ENCODE data around the gene TOLLIP. TPM values are rescaled to one million over a fixed set of nuclear protein-coding genes. Genes with fewer than 3 reads are reported as not detected.
A peak's percentile ranks its signal among the peaks of the same experiment; 100 is the strongest.

Gene TOLLIP
- total and polyA plus RNA-seq, 9 of the 15 experiments (the other 6 are each of a cell fraction or from before 2014, with no cell fraction given): 0.23 to 22.8 (median 7.1) TPM

- no peak overlapping the region for H3K4me2 ChIP-seq (ENCODE audit: insufficient read depth, low read length)
- no peaks in the 10 kb centered on the region for H3K9me3 ChIP-seq (replicated peaks; ENCODE audit: control insufficient read depth, insufficient read depth, low read depth, low read length)
- no peak overlapping the region for H2AFZ ChIP-seq (ENCODE audit: low read depth, low read length)
- peaks cover 0 to 50% of the 10 kb centered on the region in 2 experiments; a peak in 2 of 5 replicates for H3K4me1 ChIP-seq (replicated peaks in 1 of 2; ENCODE audit: control insufficient read depth in 2 of 2, insufficient read depth in 2 of 2, low read length in 2 of 2)
- TF ChIP-seq, protein P1, sequence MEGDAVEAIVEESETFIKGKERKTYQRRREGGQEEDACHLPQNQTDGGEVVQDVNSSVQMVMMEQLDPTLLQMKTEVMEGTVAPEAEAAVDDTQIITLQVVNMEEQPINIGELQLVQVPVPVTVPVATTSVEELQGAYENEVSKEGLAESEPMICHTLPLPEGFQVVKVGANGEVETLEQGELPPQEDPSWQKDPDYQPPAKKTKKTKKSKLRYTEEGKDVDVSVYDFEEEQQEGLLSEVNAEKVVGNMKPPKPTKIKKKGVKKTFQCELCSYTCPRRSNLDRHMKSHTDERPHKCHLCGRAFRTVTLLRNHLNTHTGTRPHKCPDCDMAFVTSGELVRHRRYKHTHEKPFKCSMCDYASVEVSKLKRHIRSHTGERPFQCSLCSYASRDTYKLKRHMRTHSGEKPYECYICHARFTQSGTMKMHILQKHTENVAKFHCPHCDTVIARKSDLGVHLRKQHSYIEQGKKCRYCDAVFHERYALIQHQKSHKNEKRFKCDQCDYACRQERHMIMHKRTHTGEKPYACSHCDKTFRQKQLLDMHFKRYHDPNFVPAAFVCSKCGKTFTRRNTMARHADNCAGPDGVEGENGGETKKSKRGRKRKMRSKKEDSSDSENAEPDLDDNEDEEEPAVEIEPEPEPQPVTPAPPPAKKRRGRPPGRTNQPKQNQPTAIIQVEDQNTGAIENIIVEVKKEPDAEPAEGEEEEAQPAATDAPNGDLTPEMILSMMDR (IDR thresholded peaks at IDR 0.05 in 2 of 3, conservative IDR thresholded peaks at IDR 0.05 in 1 of 3; ENCODE audit: insufficient read depth in 2 of 3, low read depth in 1 of 3, low read length in 3 of 3): 0 out of 6 replicates have a peak, but pooled peaks of 1 of the 3 experiments have one; percentile 8
- TF ChIP-seq, protein P2, sequence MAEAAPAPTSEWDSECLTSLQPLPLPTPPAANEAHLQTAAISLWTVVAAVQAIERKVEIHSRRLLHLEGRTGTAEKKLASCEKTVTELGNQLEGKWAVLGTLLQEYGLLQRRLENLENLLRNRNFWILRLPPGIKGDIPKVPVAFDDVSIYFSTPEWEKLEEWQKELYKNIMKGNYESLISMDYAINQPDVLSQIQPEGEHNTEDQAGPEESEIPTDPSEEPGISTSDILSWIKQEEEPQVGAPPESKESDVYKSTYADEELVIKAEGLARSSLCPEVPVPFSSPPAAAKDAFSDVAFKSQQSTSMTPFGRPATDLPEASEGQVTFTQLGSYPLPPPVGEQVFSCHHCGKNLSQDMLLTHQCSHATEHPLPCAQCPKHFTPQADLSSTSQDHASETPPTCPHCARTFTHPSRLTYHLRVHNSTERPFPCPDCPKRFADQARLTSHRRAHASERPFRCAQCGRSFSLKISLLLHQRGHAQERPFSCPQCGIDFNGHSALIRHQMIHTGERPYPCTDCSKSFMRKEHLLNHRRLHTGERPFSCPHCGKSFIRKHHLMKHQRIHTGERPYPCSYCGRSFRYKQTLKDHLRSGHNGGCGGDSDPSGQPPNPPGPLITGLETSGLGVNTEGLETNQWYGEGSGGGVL (CRISPR knock-in tag; IDR thresholded peaks at IDR 0.05): no peak
- FAIRE-seq (no peak), DNase-seq (ENCODE audit: extremely low read depth in 1 of 4, low spot score in 3 of 4) (no peak), ATAC-seq (no peak)
- no peak overlapping the region; a peak in 1 of 4 replicates for H3K9ac ChIP-seq (ENCODE audit: insufficient read depth in 1 of 2, low read depth in 2 of 2, low read length in 2 of 2)
- peaks cover 2% of the 10 kb centered on the region for H3K9me1 ChIP-seq (ENCODE audit: control insufficient read depth, insufficient read depth, low read length)
- H4K20me1 ChIP-seq (replicated peaks; ENCODE audit: control insufficient read depth, insufficient read depth, low read length): 0 out of 2 replicates have a peak, but pooled peaks cover 9% of the 10 kb centered on the region
- no TSS peak for BruUV-seq (replicated peaks)
- POLR2A ChIA-PET: interaction anchor here (0.6 kb wide), 1 partner anchor 20 kb away, joined by 3 read pairs; no protein-coding TSS in a partner anchor
- intact Hi-C loops (cut with micrococcal nuclease): no loop called here
- in situ Hi-C loops (cut with MboI): no loop called here
- no peaks in the 10 kb centered on the region for H3K79me2 ChIP-seq (ENCODE audit: control insufficient read depth, insufficient read depth, low read length)
- CTCF ChIA-PET (ENCODE audit: low intra/inter-chr PET ratio): no interaction called here
- peaks cover 0 to 62% of the 10 kb centered on the region in 2 experiments; a peak in 2 of 5 replicates for H3K27me3 ChIP-seq (ENCODE audit: control insufficient read depth in 2 of 2, insufficient read depth in 2 of 2, low read length in 2 of 2)
- no peak overlapping the region for H3K27ac ChIP-seq (ENCODE audit: extremely low read depth, low read depth, low read length)
- no peak overlapping the region for H3K4me3 ChIP-seq
- H3K36me3 ChIP-seq (ENCODE audit: control insufficient read depth, insufficient read depth, low read length): no peaks in the 10 kb centered on the region
- WGBS (ENCODE audit: insufficient coverage, low coverage, missing lambda C conversion rate): 24% methylated on average over 10 of the region's 21 CpGs
These were observed 75.9 kb downstream of the TOLLIP start for GRCh38 chr11:1233351-1234053.

All from K562 (cell line).